ENCODE measurements around the gene HMG20B. TPM values are rescaled to one million over a fixed set of nuclear protein-coding genes. Genes with fewer than 3 reads are reported as not detected.

HMG20B gene
- polyA plus RNA-seq, 1 donor from 2014 or later: 22.6 TPM

DNA sequence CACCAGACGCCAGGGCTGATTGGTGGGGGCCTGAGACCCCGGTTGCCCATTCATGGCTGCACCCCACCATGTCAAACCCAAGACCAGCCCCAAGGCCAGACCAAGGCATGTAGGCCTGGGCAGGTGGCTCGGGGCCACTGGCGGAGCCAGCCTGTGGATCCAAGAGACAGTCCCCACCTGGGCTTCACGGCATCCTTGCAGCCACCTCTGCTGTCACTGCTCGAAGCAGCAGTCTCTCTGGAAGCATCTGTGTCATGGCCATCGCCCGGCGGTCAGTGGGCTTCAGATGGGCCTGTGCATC lies 37.6 kb upstream of the HMG20B start:
- Histone ChIP-seq H3F3A (ENCODE audit: insufficient read depth, low read length, poor library complexity, severe bottlenecking) (no peaks in the 10 kb centered on the region), H3K9me2 (ENCODE audit: insufficient read depth, low read length) (no peaks in the 10 kb centered on the region), H3K27me3 (ENCODE audit: insufficient read depth, low read depth, low read length) (no peaks in the 10 kb centered on the region), H3K4me2 (ENCODE audit: low read length) (no peak overlapping the region), H2AFZ (ENCODE audit: low read depth, low read length) (no peak overlapping the region), H3K36me3 (ENCODE audit: insufficient read depth, low read length) (no peaks in the 10 kb centered on the region), H4K20me1 (ENCODE audit: insufficient read depth) (no peaks in the 10 kb centered on the region), H3K9ac (ENCODE audit: low read length) (no peak overlapping the region), H3K4me3 (ENCODE audit: low read length) (no peak overlapping the region), H3K9me3 (ENCODE audit: low read length) (no peaks in the 10 kb centered on the region), H3K79me2 (replicated peaks; ENCODE audit: insufficient read depth, low read length) (no peaks in the 10 kb centered on the region), H3K27ac (ENCODE audit: low read length) (no peak overlapping the region)
- TF ChIP-seq, protein P1, sequence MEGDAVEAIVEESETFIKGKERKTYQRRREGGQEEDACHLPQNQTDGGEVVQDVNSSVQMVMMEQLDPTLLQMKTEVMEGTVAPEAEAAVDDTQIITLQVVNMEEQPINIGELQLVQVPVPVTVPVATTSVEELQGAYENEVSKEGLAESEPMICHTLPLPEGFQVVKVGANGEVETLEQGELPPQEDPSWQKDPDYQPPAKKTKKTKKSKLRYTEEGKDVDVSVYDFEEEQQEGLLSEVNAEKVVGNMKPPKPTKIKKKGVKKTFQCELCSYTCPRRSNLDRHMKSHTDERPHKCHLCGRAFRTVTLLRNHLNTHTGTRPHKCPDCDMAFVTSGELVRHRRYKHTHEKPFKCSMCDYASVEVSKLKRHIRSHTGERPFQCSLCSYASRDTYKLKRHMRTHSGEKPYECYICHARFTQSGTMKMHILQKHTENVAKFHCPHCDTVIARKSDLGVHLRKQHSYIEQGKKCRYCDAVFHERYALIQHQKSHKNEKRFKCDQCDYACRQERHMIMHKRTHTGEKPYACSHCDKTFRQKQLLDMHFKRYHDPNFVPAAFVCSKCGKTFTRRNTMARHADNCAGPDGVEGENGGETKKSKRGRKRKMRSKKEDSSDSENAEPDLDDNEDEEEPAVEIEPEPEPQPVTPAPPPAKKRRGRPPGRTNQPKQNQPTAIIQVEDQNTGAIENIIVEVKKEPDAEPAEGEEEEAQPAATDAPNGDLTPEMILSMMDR (IDR thresholded peaks at IDR 0.05; ENCODE audit: poor library complexity, severe bottlenecking): no peak
- TF ChIP-seq EP300 (conservative IDR thresholded peaks at IDR 0.05; ENCODE audit: poor library complexity, severe bottlenecking) (no peak), SMC3 (conservative IDR thresholded peaks at IDR 0.05; ENCODE audit: poor library complexity) (no peak), POLR2AphosphoS5 (IDR thresholded peaks at IDR 0.05) (no peak), EZH2 (IDR thresholded peaks at IDR 0.05; ENCODE audit: borderline replicate concordance, insufficient read depth, low read length, poor library complexity, severe bottlenecking) (no peak), TAF1 (IDR thresholded peaks at IDR 0.05; ENCODE audit: low read depth) (no peak), RAD21 (conservative IDR thresholded peaks at IDR 0.05) (no peak), MXI1 (conservative IDR thresholded peaks at IDR 0.05; ENCODE audit: poor library complexity, severe bottlenecking) (no peak)
- TF ChIP-seq, protein P2, sequence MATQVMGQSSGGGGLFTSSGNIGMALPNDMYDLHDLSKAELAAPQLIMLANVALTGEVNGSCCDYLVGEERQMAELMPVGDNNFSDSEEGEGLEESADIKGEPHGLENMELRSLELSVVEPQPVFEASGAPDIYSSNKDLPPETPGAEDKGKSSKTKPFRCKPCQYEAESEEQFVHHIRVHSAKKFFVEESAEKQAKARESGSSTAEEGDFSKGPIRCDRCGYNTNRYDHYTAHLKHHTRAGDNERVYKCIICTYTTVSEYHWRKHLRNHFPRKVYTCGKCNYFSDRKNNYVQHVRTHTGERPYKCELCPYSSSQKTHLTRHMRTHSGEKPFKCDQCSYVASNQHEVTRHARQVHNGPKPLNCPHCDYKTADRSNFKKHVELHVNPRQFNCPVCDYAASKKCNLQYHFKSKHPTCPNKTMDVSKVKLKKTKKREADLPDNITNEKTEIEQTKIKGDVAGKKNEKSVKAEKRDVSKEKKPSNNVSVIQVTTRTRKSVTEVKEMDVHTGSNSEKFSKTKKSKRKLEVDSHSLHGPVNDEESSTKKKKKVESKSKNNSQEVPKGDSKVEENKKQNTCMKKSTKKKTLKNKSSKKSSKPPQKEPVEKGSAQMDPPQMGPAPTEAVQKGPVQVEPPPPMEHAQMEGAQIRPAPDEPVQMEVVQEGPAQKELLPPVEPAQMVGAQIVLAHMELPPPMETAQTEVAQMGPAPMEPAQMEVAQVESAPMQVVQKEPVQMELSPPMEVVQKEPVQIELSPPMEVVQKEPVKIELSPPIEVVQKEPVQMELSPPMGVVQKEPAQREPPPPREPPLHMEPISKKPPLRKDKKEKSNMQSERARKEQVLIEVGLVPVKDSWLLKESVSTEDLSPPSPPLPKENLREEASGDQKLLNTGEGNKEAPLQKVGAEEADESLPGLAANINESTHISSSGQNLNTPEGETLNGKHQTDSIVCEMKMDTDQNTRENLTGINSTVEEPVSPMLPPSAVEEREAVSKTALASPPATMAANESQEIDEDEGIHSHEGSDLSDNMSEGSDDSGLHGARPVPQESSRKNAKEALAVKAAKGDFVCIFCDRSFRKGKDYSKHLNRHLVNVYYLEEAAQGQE (IDR thresholded peaks at IDR 0.05; ENCODE audit: borderline replicate concordance): no peak

DNA sequence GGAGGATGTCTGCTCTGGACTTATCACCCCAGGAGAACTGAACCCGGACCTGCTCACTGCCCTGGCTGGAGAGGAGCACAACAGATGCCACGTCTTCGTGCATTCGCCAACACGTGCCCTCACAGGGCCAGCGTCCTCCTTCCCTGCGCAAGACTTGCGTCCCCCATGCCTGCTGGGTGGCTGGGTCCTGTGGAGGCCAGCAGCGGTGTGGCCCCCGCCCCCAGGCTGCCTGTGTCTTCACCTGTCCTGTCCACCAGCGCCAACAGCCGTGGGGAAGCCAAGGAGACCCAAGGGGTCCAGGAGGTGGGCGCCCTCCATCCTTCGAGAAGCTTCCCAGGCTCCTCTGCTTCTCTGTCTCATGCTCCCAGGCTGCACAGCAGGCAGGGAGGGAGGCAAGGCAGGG lies 37.2 kb upstream of the HMG20B start:
- Histone ChIP-seq H3K27me3 (ENCODE audit: insufficient read depth, low read depth, low read length) (no peaks in the 10 kb centered on the region), H3K4me2 (ENCODE audit: low read length) (no peak overlapping the region), H3K4me3 (ENCODE audit: low read length) (no peak overlapping the region), H3K27ac (ENCODE audit: low read length) (no peak overlapping the region), H3K9ac (ENCODE audit: low read length) (no peak overlapping the region), H3K9me3 (ENCODE audit: low read length) (no peaks in the 10 kb centered on the region), H4K20me1 (ENCODE audit: insufficient read depth) (no peaks in the 10 kb centered on the region), H2AFZ (ENCODE audit: low read depth, low read length) (no peak overlapping the region), H3K9me2 (ENCODE audit: insufficient read depth, low read length) (no peaks in the 10 kb centered on the region), H3K36me3 (ENCODE audit: insufficient read depth, low read length) (no peaks in the 10 kb centered on the region), H3K79me2 (replicated peaks; ENCODE audit: insufficient read depth, low read length) (no peaks in the 10 kb centered on the region), H3F3A (ENCODE audit: insufficient read depth, low read length, poor library complexity, severe bottlenecking) (no peaks in the 10 kb centered on the region)
- TF ChIP-seq SMC3 (conservative IDR thresholded peaks at IDR 0.05; ENCODE audit: poor library complexity) (no peak), MXI1 (conservative IDR thresholded peaks at IDR 0.05; ENCODE audit: poor library complexity, severe bottlenecking) (no peak), EP300 (conservative IDR thresholded peaks at IDR 0.05; ENCODE audit: poor library complexity, severe bottlenecking) (no peak), POLR2AphosphoS5 (IDR thresholded peaks at IDR 0.05) (no peak), EZH2 (IDR thresholded peaks at IDR 0.05; ENCODE audit: borderline replicate concordance, insufficient read depth, low read length, poor library complexity, severe bottlenecking) (no peak), TAF1 (IDR thresholded peaks at IDR 0.05; ENCODE audit: low read depth) (no peak), RAD21 (conservative IDR thresholded peaks at IDR 0.05) (no peak)
- TF ChIP-seq, protein P2 (IDR thresholded peaks at IDR 0.05; ENCODE audit: borderline replicate concordance): no peak
- TF ChIP-seq, protein P1 (IDR thresholded peaks at IDR 0.05; ENCODE audit: poor library complexity, severe bottlenecking): no peak
